VCaP (cell line): ENCODE results near the gene ZBTB46.
"Not testable (repeated sequence)": the region's sequence is repeated elsewhere in the genome, so short reads cannot be mapped to it uniquely, and the experiment has no call there.

Experiments
- H3K27ac ChIP-seq: fragments of 450-650 bp; 2 replicates; pipeline ENCODE4 v1.5.1; 2017
- CTCF ChIP-seq: fragments of 450-650 bp; conservative IDR thresholded peaks from 2 replicates; pipeline ENCODE4 v1.5.1; 2017; ENCODE audit warnings: mild to moderate bottlenecking, moderate library complexity

Gene ZBTB46

GRCh38 chr20:63830841-63831588 lies at the start of gene ZBTB46:
ZBTB46 (minus strand) TSS chr20:63831264; CDS start chr20:63790757, 40,507 bp downstream.
- H3K27ac ChIP-seq: peak within 1 kb of the TSS; percentile 48; the same call in 1 of the 2 replicates
- no peak for TF ChIP-seq CTCF

DNA sequence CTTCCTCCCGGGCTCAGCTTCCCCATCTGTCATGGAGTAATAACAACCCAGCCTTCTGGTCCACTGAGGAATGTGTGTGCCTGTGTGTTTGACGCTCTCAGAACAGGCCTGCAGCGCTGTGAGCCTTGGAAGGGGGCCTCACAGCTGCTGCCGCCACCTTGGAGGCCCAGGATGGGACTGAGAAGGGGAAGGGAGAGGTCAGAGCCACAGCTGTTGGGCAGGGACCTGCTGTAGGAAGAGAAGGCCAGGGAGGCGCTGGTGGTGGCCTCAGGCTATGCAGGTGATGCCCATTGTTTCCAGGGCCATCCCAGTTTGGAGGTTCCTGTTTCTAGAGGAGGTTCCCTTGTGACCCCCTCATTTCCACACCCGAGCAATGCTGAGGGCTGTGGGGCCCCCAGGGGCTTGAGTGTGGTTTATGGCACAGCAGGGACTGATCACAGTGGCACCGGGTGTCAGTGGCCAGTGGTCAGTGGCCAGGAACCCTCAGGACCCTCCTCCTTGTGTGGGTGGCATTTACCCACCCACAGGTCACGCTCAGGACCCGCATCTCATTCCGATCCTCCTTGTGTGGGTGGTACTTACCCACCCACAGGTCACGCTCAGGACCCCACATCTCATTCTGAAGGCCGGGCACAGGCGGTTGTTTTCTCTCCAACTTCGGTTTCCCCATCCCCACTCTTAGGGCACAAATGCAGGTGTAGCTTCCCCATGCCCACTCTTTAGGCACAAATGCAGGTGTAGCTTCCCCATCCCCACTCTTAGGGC lies 48.0 kb upstream of the ZBTB46 start:
- H3K27ac ChIP-seq: no peak overlapping the region
- no peak for TF ChIP-seq CTCF

GRCh38 chr20:63877755-63878470 lies 46.8 kb upstream of the ZBTB46 start:
- H3K27ac ChIP-seq: no peak overlapping the region
- no peak for TF ChIP-seq CTCF

- H3K27ac ChIP-seq: no peak overlapping the region
- no peak for TF ChIP-seq CTCF
These were observed 45.5 kb upstream of the ZBTB46 start for GRCh38 chr20:63876489-63877036.

GRCh38 chr20:63874241-63874640 lies 43.2 kb upstream of the ZBTB46 start:
- not testable (repeated sequence) for H3K27ac ChIP-seq

DNA sequence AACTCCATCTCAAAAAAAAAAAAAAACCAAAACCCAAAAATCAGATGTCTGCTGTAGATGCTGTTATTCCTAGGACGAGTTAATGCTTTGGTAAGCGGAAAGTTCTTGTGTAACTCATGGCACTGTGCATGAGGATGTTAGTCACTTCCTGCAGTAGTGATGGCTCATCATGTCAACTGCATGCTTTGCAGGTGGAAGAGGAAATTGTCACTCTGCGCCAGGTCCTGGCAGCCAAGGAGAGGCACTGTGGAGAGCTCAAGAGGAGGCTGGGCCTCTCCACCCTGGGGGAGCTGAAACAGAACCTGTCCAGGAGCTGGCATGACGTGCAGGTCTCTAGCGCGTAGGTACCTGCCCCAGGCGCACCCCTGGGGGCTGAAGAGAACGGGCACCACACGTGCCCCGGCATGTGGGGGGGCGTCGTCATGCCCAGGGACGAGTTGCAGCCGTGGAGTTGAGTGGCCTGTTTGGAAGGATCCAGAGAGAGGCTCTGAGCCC lies 42.5 kb upstream of the ZBTB46 start:
- no peak overlapping the region for H3K27ac ChIP-seq
- TF ChIP-seq CTCF: no peak

DNA sequence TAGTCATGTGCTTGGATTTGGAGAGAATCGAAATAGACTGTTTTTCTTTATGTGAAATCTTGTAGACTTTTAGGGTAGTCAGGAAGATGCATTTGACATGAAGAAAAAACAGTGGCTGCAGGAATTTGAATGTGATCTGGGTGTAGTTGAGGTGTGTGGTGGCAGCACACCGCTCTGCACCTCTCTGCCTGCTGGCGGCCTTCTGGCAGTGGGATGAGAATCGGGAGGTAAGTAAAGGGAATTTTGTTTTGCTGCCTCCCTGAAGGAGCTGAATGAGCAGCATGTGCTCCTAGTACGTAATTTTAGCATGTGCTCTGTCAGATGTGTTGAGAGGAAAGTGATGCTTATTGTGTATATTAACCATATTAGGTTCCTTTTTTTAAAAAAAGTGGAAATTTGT lies 37.2 kb upstream of the ZBTB46 start:
- no peak overlapping the region; the same call in 1 of the 2 replicates for H3K27ac ChIP-seq
- TF ChIP-seq CTCF: no peak

DNA sequence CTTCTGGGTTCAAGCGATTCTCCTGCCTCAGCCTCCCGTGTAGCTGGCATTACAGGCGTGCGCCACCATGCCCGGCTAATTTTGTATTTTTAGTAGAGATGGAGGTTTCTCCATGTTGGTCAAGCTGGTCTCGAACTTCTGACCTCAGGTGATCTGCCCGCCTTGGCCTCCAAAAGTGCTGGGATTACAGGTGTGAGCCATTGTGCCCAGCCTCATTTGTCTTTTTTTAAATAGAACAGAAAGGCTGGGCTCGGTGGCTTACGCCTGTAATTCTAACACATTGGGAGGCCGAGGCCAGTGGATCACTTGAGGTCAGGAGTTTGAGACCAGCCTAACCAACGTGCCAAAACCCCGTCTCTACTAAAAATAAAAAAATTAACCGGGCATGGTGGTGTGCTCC lies 36.0 kb upstream of the ZBTB46 start:
- peak overlapping the region; percentile 99 for H3K27ac ChIP-seq
